ENCODE data around the gene OR10A7.
"Not testable (repeated sequence)": the region's sequence is repeated elsewhere in the genome, so short reads cannot be mapped to it uniquely, and the experiment has no call there.

The OR10A7 gene

GRCh38 chr12:55220725-55221124 lies at the start of gene OR10A7:
Gene OR10A7, plus strand, starts transcription at chr12:55221025. Its CDS starts 0 bp downstream, at chr12:55221025.
- no peak for DNase-seq
- intact Hi-C loops (cut with DNase I): no loop called here

- intact Hi-C loops (cut with DNase I): no loop called here
- DNase-seq: no peak
Observed at GRCh38 chr12:55171445-55171844, 49.4 kb upstream of the OR10A7 start.

DNA sequence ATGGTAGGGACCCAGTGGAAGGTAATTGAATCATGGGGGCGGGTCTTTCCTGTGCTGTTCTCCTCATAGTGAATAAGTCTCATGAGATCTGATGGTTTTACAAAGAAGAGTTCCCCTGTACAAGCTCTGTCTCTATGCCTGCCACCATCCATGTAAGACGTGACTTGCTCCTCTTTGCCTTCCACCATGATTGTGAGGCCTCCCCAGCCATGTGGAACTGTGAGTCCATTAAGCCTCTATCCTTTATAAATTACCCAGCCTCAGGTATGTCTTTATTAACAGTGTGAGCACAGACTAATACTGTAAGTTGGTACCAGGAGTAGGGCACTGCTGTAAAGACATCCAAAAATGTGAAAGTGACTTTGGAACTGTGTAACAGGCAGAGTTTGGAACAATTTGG lies 49.0 kb upstream of the OR10A7 start:
- intact Hi-C loops (cut with DNase I); DNase-seq: not testable (repeated sequence)

GRCh38 chr12:55172686-55173085 lies 48.1 kb upstream of the OR10A7 start:
- peak in 1 of 10 donors; percentile 25 for DNase-seq
- intact Hi-C loops (cut with DNase I): no loop called here

DNA sequence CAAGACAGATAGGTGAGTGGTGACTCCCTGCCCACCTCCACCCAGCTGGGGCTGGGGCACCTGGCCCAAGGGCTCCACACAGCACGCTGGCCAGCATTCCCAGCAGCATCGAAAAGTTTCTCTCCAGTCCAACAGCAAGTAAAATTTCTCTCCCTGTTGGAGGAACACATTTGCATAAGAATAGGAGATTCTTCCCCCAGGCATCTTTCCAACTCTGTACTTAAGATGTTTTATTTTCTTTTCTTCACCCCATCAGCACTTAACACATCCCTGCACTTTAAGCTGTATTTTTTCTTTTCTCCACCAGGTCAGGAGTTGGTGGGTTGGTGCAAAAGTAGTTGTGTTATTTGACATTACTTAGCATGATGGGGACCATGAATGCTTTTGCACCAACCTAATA lies 47.4 kb upstream of the OR10A7 start:
- intact Hi-C loops (cut with DNase I): no loop called here
- DNase-seq: peak in 2 of 10 donors; percentile 20 to 66

DNA sequence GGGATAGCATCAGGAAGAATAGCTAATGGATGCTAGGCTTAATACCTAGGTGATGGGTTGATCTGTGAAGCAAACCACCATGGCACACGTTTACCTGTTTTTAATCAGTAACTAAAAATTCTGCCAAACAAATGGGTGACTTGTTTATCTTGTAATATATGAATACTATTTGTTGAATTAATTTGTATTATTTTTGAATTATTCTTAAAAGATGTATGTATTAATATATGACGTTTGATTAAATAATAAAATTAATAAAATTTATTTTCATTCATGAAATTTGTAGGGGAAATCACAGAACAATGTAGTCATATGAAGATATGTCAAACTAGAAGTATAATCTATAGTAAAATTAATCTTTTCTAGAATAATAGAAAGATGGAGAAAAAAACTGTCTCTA lies 32.3 kb upstream of the OR10A7 start:
- intact Hi-C loops (cut with DNase I): no loop called here
- no peak for DNase-seq

GRCh38 chr12:55188974-55189556 lies 31.8 kb upstream of the OR10A7 start:
- DNase-seq: peak in 2 of 10 donors; percentile 35 to 63
- intact Hi-C loops (cut with DNase I): loop anchor here (1.0 kb wide), 1 partner anchor 430 kb away; no protein-coding TSS in a partner anchor

- intact Hi-C loops (cut with DNase I): no loop called here
- no peak for DNase-seq
Observed at GRCh38 chr12:55194382-55194781, 26.4 kb upstream of the OR10A7 start.

- intact Hi-C loops (cut with DNase I): no loop called here
- DNase-seq: no peak
Observed at GRCh38 chr12:55226523-55226922, 5.7 kb downstream of the OR10A7 start.

GRCh38 chr12:55227643-55228042 lies 6.8 kb downstream of the OR10A7 start:
- DNase-seq: no peak
- intact Hi-C loops (cut with DNase I): no loop called here

DNA sequence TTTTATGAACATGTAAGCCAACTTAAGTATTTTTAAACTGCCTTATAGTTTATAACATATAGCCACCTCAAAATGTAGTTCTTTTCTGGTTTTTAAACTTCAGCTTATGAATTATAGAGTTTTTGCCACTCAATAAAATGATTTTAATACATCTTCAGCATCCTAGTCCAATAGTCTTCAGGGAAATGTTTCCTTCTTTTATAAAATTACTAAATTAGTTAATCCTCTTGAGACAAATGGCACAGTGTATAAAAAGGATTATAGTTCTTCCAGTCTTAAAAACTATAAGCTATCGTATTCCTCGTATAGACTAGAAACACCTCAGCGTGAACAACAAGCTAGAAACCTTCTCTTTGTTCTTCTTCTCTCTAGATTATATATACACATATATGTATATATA lies 23.5 kb downstream of the OR10A7 start, which contains the start of gene OR6C74:
OR6C74 (plus strand) TSS at position 301 of the 400 bp plus-strand sequence. CDS start 2,679 bp downstream, outside the sequence.
- DNase-seq: no peak
- intact Hi-C loops (cut with DNase I): no loop called here

GRCh38 chr12:55246159-55246558 lies 25.3 kb downstream of the OR10A7 start:
- intact Hi-C loops (cut with DNase I): no loop called here
- no peak for DNase-seq

- intact Hi-C loops (cut with DNase I): no loop called here
- DNase-seq: no peak
Observed at GRCh38 chr12:55250944-55251343, 30.1 kb downstream of the OR10A7 start.

GRCh38 chr12:55253281-55253680 lies 32.5 kb downstream of the OR10A7 start:
- intact Hi-C loops (cut with DNase I): no loop called here
- DNase-seq: no peak

GRCh38 chr12:55256831-55257230 lies 36.0 kb downstream of the OR10A7 start:
- intact Hi-C loops (cut with DNase I): no loop called here
- no peak for DNase-seq

GRCh38 chr12:55258303-55258702 lies 37.5 kb downstream of the OR10A7 start:
- no peak for DNase-seq
- intact Hi-C loops (cut with DNase I): no loop called here
